SK-MEL-5 (cell line): ENCODE results near the gene CRYBA4. TPM values are rescaled to one million over a fixed set of nuclear protein-coding genes. Genes with fewer than 3 reads are reported as not detected.
"Not testable (repeated sequence)": the region's sequence is repeated elsewhere in the genome, so short reads cannot be mapped to it uniquely, and the experiment has no call there.

Experiments used
- DNase-seq: peaks from one replicate; pipeline ENCODE4 v3.0.0-alpha.2; 2016; ENCODE audit warnings: low read depth, low spot score
- in situ Hi-C: cut with HindIII; loops from 2 replicates; pipeline ENCODE4 v1.10.0; 2016; ENCODE audit warnings: low sequenced_read_pairs, high pct_unique_total_duplicates, low pct_unique_long_range_greater_than_20kb
- total RNA-seq: library from RNA; depleted of rRNA; stranded (reverse); fragments of >200 nt; shearing (Covaris generic); gene quantifications from 2 replicates; pipeline ENCODE4 v1.2.3, GENCODE V29; 2014

Gene CRYBA4
- total RNA-seq, 1 experiment from 2014 or later = 0.21 TPM

GRCh38 chr22:26589845-26590736 lies 31.7 kb upstream of the CRYBA4 start, which contains the start of gene TPST2:
Gene TPST2, minus strand, starts transcription at chr22:26590132. Its CDS starts 48,502 bp downstream, at chr22:26541630.
- in situ Hi-C loops = no loop called here
- DNase-seq = peak; percentile 74

GRCh38 chr22:26592421-26592891 lies 29.3 kb upstream of the CRYBA4 start:
- in situ Hi-C loops = no loop called here

GRCh38 chr22:26593763-26594162 lies 28.0 kb upstream of the CRYBA4 start:
- DNase-seq = no peak
- in situ Hi-C loops = no loop called here

More at GRCh38 chr22:26592421-26592891, 29.3 kb upstream of the CRYBA4 start:
- no peak for DNase-seq

- in situ Hi-C loops = no loop called here
- DNase-seq = no peak
These were observed 24.7 kb upstream of the CRYBA4 start for GRCh38 chr22:26597026-26597425.

- in situ Hi-C loops = no loop called here
- DNase-seq = no peak
These were observed 24.3 kb upstream of the CRYBA4 start for GRCh38 chr22:26597480-26597879.

GRCh38 chr22:26599505-26599904 lies 22.3 kb upstream of the CRYBA4 start:
- in situ Hi-C loops = no loop called here
- DNase-seq = no peak

GRCh38 chr22:26601726-26602125 lies 20.0 kb upstream of the CRYBA4 start:
- DNase-seq = no peak
- in situ Hi-C loops = no loop called here

- no peak for DNase-seq
- in situ Hi-C loops = no loop called here
These were observed 19.6 kb upstream of the CRYBA4 start for GRCh38 chr22:26602127-26602526.

GRCh38 chr22:26604368-26604767 lies 17.4 kb upstream of the CRYBA4 start:
- no peak for DNase-seq
- in situ Hi-C loops = no loop called here

GRCh38 chr22:26606611-26607010 lies 15.2 kb upstream of the CRYBA4 start:
- in situ Hi-C loops = no loop called here
- no peak for DNase-seq

- DNase-seq = no peak
- in situ Hi-C loops = no loop called here
These were observed 13.6 kb upstream of the CRYBA4 start for GRCh38 chr22:26608129-26608528.

- no peak for DNase-seq
- in situ Hi-C loops = no loop called here
These were observed 12.5 kb upstream of the CRYBA4 start for GRCh38 chr22:26609287-26609686.

- in situ Hi-C loops = no loop called here
These were observed 11.4 kb upstream of the CRYBA4 start for GRCh38 chr22:26610072-26610958.

GRCh38 chr22:26610996-26611395 lies 10.8 kb upstream of the CRYBA4 start:
- no peak for DNase-seq
- in situ Hi-C loops = no loop called here

More at GRCh38 chr22:26610072-26610958, 11.4 kb upstream of the CRYBA4 start:
- no peak for DNase-seq

- DNase-seq = no peak
- in situ Hi-C loops = no loop called here
These were observed 9.1 kb upstream of the CRYBA4 start for GRCh38 chr22:26612652-26613051.

GRCh38 chr22:26613753-26614152 lies 8.0 kb upstream of the CRYBA4 start:
- DNase-seq, in situ Hi-C loops: not testable (repeated sequence)

GRCh38 chr22:26614322-26614721 lies 7.4 kb upstream of the CRYBA4 start:
- DNase-seq = no peak
- in situ Hi-C loops = no loop called here

- no peak for DNase-seq
- in situ Hi-C loops = no loop called here
These were observed 6.6 kb upstream of the CRYBA4 start for GRCh38 chr22:26615149-26615548.
